IMR-90 (cell line): ENCODE measurements around the gene KCNMB1. TPM values are rescaled to one million over a fixed set of nuclear protein-coding genes. Genes with fewer than 3 reads are reported as not detected.

Source experiments
- ATAC-seq: fragments of 200-7000 bp; cut with Tn5 transposase; 2 replicates; pipeline ENCODE4 v1.9.1; 2020; ENCODE audit warnings: low read depth, mild to moderate bottlenecking, moderate library complexity
- BruUV-seq: library from RNA; stranded (reverse); fragments of 400-500 nt; replicated peaks from 2 replicates; lab custom pipeline; 2021; lab: Mats Ljungman, UMichigan
- CTCF ChIA-PET: fragments of 300-600 bp; formaldehyde crosslinking; extraction: SDS; loops from one replicate; lab custom pipeline; 2021; ENCODE audit warnings: antibody characterized with exemption; lab: Yijun Ruan, JAX
- POLR2A ChIA-PET: fragments of 300-600 bp; sonication (Branson Sonifier 250); formaldehyde crosslinking; loops from one replicate; lab custom pipeline; 2022; ENCODE audit warnings: antibody characterized with exemption; ENCODE audit not compliant: unreplicated experiment; lab: Charles Lee
- DNase-seq: peaks from one replicate; pipeline ENCODE4 v3.0.0; 2013
- H2AFZ ChIP-seq: replicated peaks from 2 replicates; pipeline ENCODE3; 2013; ENCODE audit warnings: low read length, mild to moderate bottlenecking; ENCODE audit not compliant: poor library complexity
- H2AK5ac ChIP-seq: 2 replicates; pipeline ENCODE4 v1.6.1; 2013; ENCODE audit warnings: low read depth, low read length, inconsistent platforms
- H2AK9ac ChIP-seq: replicated peaks from 2 replicates; pipeline ENCODE3; 2013; ENCODE audit warnings: mild to moderate bottlenecking, low read depth, low read length, moderate library complexity; ENCODE audit not compliant: poor library complexity
- H2BK120ac ChIP-seq: 2 replicates; pipeline ENCODE4 v1.6.1; 2013; ENCODE audit warnings: low read depth, low read length, inconsistent platforms
- H2BK15ac ChIP-seq: 3 replicates; pipeline ENCODE4 v1.6.1; 2013; ENCODE audit warnings: low read depth, low read length, inconsistent platforms
- H2BK20ac ChIP-seq: 2 replicates; pipeline ENCODE4 v1.6.1; 2013; ENCODE audit warnings: low read depth, mild to moderate bottlenecking, inconsistent platforms, low read length, moderate library complexity
- H2BK5ac ChIP-seq: 2 replicates; pipeline ENCODE4 v1.6.1; 2013; ENCODE audit warnings: mild to moderate bottlenecking, low read depth, low read length, inconsistent platforms; ENCODE audit not compliant: poor library complexity, severe bottlenecking
- H3K14ac ChIP-seq: replicated peaks from 2 replicates; pipeline ENCODE4 v1.6.1; 2013; ENCODE audit warnings: low read depth, low read length, inconsistent platforms
- H3K18ac ChIP-seq: 2 replicates; pipeline ENCODE4 v1.6.1; 2013; ENCODE audit warnings: low read depth, low read length, control low read depth
- H3K23ac ChIP-seq: 2 replicates; pipeline ENCODE4 v1.6.1; 2013; ENCODE audit warnings: low read depth, low read length, inconsistent platforms
- H3K27ac ChIP-seq: 2 replicates; pipeline ENCODE4 v1.5.1; 2013; ENCODE audit warnings: mild to moderate bottlenecking, control low read depth, low read length; ENCODE audit not compliant: insufficient read depth
- H3K27me3 ChIP-seq: 2 replicates; pipeline ENCODE4 v1.6.1; 2013; ENCODE audit warnings: low read length; ENCODE audit not compliant: control insufficient read depth, insufficient read depth
- H3K36me3 ChIP-seq: 2 replicates; pipeline ENCODE4 v1.6.1; 2013; ENCODE audit warnings: low read length, mixed read lengths; ENCODE audit not compliant: control insufficient read depth, insufficient read depth
- H3K4ac ChIP-seq: 2 replicates; pipeline ENCODE4 v1.6.1; 2013; ENCODE audit warnings: low read depth, low read length, inconsistent platforms
- H3K4me1 ChIP-seq: 2 replicates; pipeline ENCODE4 v1.6.1; 2013; ENCODE audit warnings: low read length, mixed read lengths; ENCODE audit not compliant: control insufficient read depth, insufficient read depth
- H3K4me2 ChIP-seq: 2 replicates; pipeline ENCODE4 v1.6.1; 2013; ENCODE audit warnings: low read depth, mild to moderate bottlenecking, control low read depth, low read length, moderate library complexity
- H3K4me3 ChIP-seq: 2 replicates; pipeline ENCODE4 v1.5.1; 2013; ENCODE audit warnings: low read depth, mild to moderate bottlenecking, control low read depth, low read length, moderate library complexity; ENCODE audit not compliant: insufficient read depth
- H3K56ac ChIP-seq: 2 replicates; pipeline ENCODE4 v1.6.1; 2013; ENCODE audit warnings: low read length, inconsistent platforms; ENCODE audit not compliant: insufficient read depth; ENCODE audit errors: extremely low read depth
- H3K79me1 ChIP-seq, 2 experiments: 2 replicates each; pipeline ENCODE4 v1.6.1; 2013; ENCODE audit warnings: low read length in 2 of 2, inconsistent platforms in 1 of 2, low read depth in 1 of 2
- H3K9ac ChIP-seq: 2 replicates; pipeline ENCODE4 v1.6.1; 2013; ENCODE audit warnings: low read depth, low read length, control low read depth
- H3K9me1 ChIP-seq: 2 replicates; pipeline ENCODE4 v1.6.1; 2013; ENCODE audit warnings: low read length, inconsistent platforms; ENCODE audit not compliant: insufficient read depth
- H3K9me3 ChIP-seq: 2 replicates; pipeline ENCODE4 v1.6.1; 2013; ENCODE audit warnings: low read length; ENCODE audit not compliant: control insufficient read depth, insufficient read depth
- H4K20me1 ChIP-seq: 2 replicates; pipeline ENCODE4 v1.6.1; 2013; ENCODE audit warnings: low read length, inconsistent platforms; ENCODE audit not compliant: insufficient read depth
- H4K5ac ChIP-seq: 2 replicates; pipeline ENCODE4 v1.6.1; 2013; ENCODE audit warnings: mild to moderate bottlenecking, low read depth, low read length, control low read depth
- H4K8ac ChIP-seq, 2 experiments: 2 replicates each; pipeline ENCODE4 v1.6.1; 2013; ENCODE audit warnings: low read depth in 2 of 2, low read length in 2 of 2, control low read depth in 1 of 2, inconsistent platforms in 1 of 2
- H4K91ac ChIP-seq: 2 replicates; pipeline ENCODE4 v1.6.1; 2013; ENCODE audit warnings: low read depth, low read length, inconsistent platforms; ENCODE audit not compliant: insufficient read depth
- BHLHE40 ChIP-seq: fragments of 150-350 bp; IDR thresholded peaks from 2 replicates; pipeline ENCODE4 v1.6.1; 2016; ENCODE audit warnings: mild to moderate bottlenecking, low read depth, low read length
- CHD1 ChIP-seq: IDR thresholded peaks from 2 replicates; pipeline ENCODE4 v1.6.1; 2012; ENCODE audit warnings: low read depth, low read length, improper control_type of control experiment
- ELK1 ChIP-seq: fragments of 150-350 bp; IDR thresholded peaks from 2 replicates; pipeline ENCODE4 v1.6.1; 2016; ENCODE audit warnings: low read depth, mild to moderate bottlenecking, low read length, moderate library complexity, borderline replicate concordance
- FOS ChIP-seq: fragments of 150-350 bp; IDR thresholded peaks from 2 replicates; pipeline ENCODE4 v1.6.1; 2016; ENCODE audit warnings: low read depth, low read length
- MAFK ChIP-seq: IDR thresholded peaks from 2 replicates; pipeline ENCODE4 v1.6.1; 2012; ENCODE audit warnings: low read depth, low read length, improper control_type of control experiment
- NFE2L2 ChIP-seq: fragments of 150-350 bp; IDR thresholded peaks from 2 replicates; pipeline ENCODE4 v1.6.1; 2016; ENCODE audit warnings: low read depth, mild to moderate bottlenecking, low read length
- POLR2A ChIP-seq: IDR thresholded peaks from 2 replicates; pipeline ENCODE4 v1.6.1; 2012; ENCODE audit warnings: mild to moderate bottlenecking, low read depth, low read length
- RCOR1 ChIP-seq: IDR thresholded peaks from 2 replicates; pipeline ENCODE4 v1.6.1; 2012; ENCODE audit warnings: mild to moderate bottlenecking, low read length, improper control_type of control experiment; ENCODE audit not compliant: insufficient replicate concordance
- RFX5 ChIP-seq: IDR thresholded peaks from 2 replicates; pipeline ENCODE4 v1.8.0; 2012; ENCODE audit warnings: low read depth, mild to moderate bottlenecking, low read length, moderate library complexity
- SMC3 ChIP-seq: fragments of 150-350 bp; IDR thresholded peaks from 2 replicates; pipeline ENCODE4 v1.6.1; 2016; ENCODE audit warnings: low read depth, mild to moderate bottlenecking, antibody characterized with exemption, low read length, moderate library complexity
- WGBS, 2 experiments: methylation state at CpG; one replicate each; pipeline versions ENCODE4 v1.1.5 to v1.1.7; 2013; ENCODE audit warnings: missing lambda C conversion rate in 2 of 2; ENCODE audit not compliant: insufficient read length in 1 of 2; ENCODE audit errors: extremely low coverage in 2 of 2; 5-methylcytosine and 5-hydroxymethylcytosine counted together
- dilution Hi-C: fragments of 300-500 bp; cut with HindIII; formaldehyde crosslinking; loops from one replicate; pipeline ENCODE4 v1.14.3; 2018; ENCODE audit warnings: low sequenced_read_pairs; ENCODE audit not compliant: unreplicated experiment
- in situ Hi-C: fragments of 300-500 bp; cut with MboI; formaldehyde crosslinking; loops from 3 replicates; pipeline ENCODE4 v1.14.3; 2019; ENCODE audit warnings: low sequenced_read_pairs, inconsistent platforms, mixed read lengths
- intact Hi-C: fragments of 100-400 bp; cut with micrococcal nuclease; formaldehyde crosslinking; loops from 2 replicates; pipeline ENCODE4 v1.10.0; 2022
- polyA plus RNA-seq, 3 experiments: library from polyadenylated mRNA; depleted of rRNA; stranded (reverse); fragments of >200 nt; gene quantifications; 2 replicates each; pipeline ENCODE4 v1.2.3, GENCODE V29; 2012; ENCODE audit warnings: low replicate concordance in 1 of 3
- total RNA-seq: library from RNA; depleted of rRNA; stranded (reverse); fragments of >200 nt; gene quantifications from 2 replicates; pipeline ENCODE4 v1.2.3, GENCODE V29; 2012
- TF ChIP-seq, protein P1 (sequence below): fragments of 150-350 bp; IDR thresholded peaks from 2 replicates; pipeline ENCODE4 v1.6.1; 2017; ENCODE audit warnings: mild to moderate bottlenecking, antibody characterized with exemption, low read length, low read depth
- TF ChIP-seq, protein P2 (sequence below): conservative IDR thresholded peaks from 2 replicates; pipeline ENCODE4 v1.5.1; 2012; ENCODE audit warnings: mild to moderate bottlenecking, low read depth, low read length, improper control_type of control experiment

Gene KCNMB1
- total and polyA plus RNA-seq, 2 of the 4 experiments (the other 2 are of a cell fraction), result not detected

DNA sequence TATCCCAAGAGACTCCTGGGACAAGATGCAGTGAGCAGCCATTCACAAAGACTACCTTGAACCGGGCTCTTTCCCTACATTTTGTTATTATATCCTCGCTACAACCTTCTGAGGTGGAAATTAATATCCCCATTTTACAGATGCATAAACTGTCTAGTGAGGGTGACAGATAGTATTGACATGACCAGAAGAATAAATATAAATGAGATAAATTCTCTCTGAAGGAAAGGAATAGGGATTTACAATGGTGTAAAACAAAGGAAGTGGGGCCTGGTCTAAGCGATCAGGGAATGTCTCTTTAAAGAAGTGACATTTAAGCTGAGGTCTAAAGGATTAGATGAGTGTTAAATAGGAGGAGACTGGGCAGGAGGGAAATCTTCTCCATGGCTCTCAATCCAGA lies 43.5 kb upstream of the KCNMB1 start:
- Histone ChIP-seq H3K27me3 (peaks cover 1% of the 10 kb centered on the region; the same call in 1 of the 2 replicates), H2BK20ac (no peak overlapping the region), H2BK15ac (no peak overlapping the region), H2AK9ac (no peak overlapping the region), H4K5ac (no peak overlapping the region), H3K9me1 (no peaks in the 10 kb centered on the region), H3K36me3 (no peaks in the 10 kb centered on the region), H3K23ac (no peak overlapping the region), H3K4ac (no peak overlapping the region), H3K79me1 (no peaks in the 10 kb centered on the region), H3K14ac (no peak overlapping the region), H3K4me3 (no peak overlapping the region), H3K9ac (no peak overlapping the region), H2AK5ac (no peak overlapping the region), H3K9me3 (no peaks in the 10 kb centered on the region), H3K27ac (no peak overlapping the region), H2BK5ac (no peak overlapping the region), H4K91ac (no peak overlapping the region), H3K18ac (no peak overlapping the region), H4K20me1 (no peaks in the 10 kb centered on the region), H3K4me1 (no peaks in the 10 kb centered on the region), H2BK120ac (no peak overlapping the region), H3K4me2 (no peak overlapping the region), H2AFZ (no peak overlapping the region), H3K56ac (no peak overlapping the region), H4K8ac (no peak overlapping the region)
- dilution Hi-C loops, result no loop called here
- ChIA-PET POLR2A (no interaction called here), CTCF (no interaction called here)
- ATAC-seq (no peak), DNase-seq (no peak)
- BruUV-seq, result no TSS peak
- intact Hi-C loops, result loop anchor here (10.0 kb wide), 1 partner anchor 362 kb away; no protein-coding TSS in a partner anchor
- no CpG with 5 or more reads among the region's 3 CpGs for WGBS, 2 experiments
- TF ChIP-seq CHD1 (no peak), POLR2A (no peak), FOS (no peak), RCOR1 (no peak), MAFK (no peak), ELK1 (no peak), SMC3 (no peak), RFX5 (no peak), BHLHE40 (no peak), NFE2L2 (no peak)
- TF ChIP-seq, protein P1, sequence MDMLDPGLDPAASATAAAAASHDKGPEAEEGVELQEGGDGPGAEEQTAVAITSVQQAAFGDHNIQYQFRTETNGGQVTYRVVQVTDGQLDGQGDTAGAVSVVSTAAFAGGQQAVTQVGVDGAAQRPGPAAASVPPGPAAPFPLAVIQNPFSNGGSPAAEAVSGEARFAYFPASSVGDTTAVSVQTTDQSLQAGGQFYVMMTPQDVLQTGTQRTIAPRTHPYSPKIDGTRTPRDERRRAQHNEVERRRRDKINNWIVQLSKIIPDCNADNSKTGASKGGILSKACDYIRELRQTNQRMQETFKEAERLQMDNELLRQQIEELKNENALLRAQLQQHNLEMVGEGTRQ, result no peak
- TF ChIP-seq, protein P2, sequence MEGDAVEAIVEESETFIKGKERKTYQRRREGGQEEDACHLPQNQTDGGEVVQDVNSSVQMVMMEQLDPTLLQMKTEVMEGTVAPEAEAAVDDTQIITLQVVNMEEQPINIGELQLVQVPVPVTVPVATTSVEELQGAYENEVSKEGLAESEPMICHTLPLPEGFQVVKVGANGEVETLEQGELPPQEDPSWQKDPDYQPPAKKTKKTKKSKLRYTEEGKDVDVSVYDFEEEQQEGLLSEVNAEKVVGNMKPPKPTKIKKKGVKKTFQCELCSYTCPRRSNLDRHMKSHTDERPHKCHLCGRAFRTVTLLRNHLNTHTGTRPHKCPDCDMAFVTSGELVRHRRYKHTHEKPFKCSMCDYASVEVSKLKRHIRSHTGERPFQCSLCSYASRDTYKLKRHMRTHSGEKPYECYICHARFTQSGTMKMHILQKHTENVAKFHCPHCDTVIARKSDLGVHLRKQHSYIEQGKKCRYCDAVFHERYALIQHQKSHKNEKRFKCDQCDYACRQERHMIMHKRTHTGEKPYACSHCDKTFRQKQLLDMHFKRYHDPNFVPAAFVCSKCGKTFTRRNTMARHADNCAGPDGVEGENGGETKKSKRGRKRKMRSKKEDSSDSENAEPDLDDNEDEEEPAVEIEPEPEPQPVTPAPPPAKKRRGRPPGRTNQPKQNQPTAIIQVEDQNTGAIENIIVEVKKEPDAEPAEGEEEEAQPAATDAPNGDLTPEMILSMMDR, result no peak
- in situ Hi-C loops, result no loop called here
